HepG2 (cell line): ENCODE measurements around the gene AK6. TPM values are rescaled to one million over a fixed set of nuclear protein-coding genes. Genes with fewer than 3 reads are reported as not detected.

Source experiments
- GPN1 ChIP-seq: sonication (generic); formaldehyde crosslinking; IDR thresholded peaks from 2 replicates; pipeline ENCODE4 v1.5.1; 2020; ENCODE audit warnings: missing genetic modification reagents, borderline replicate concordance
- HNRNPLL ChIP-seq: fragments of 200-400 bp; formaldehyde crosslinking; IDR thresholded peaks from 2 replicates; pipeline ENCODE4 v1.6.1; 2017; ENCODE audit warnings: mild to moderate bottlenecking, low read depth, low read length; ENCODE audit not compliant: poor library complexity, severe bottlenecking
- HNRNPUL1 ChIP-seq: fragments of 200-400 bp; formaldehyde crosslinking; IDR thresholded peaks from 2 replicates; pipeline ENCODE4 v1.6.1; 2017; ENCODE audit warnings: low read depth, mild to moderate bottlenecking, low read length, moderate library complexity
- KDM4B ChIP-seq: sonication (generic); formaldehyde crosslinking; IDR thresholded peaks from 2 replicates; pipeline ENCODE4 v1.4.0; 2020; ENCODE audit warnings: missing genetic modification reagents
- KMT2B ChIP-seq: IDR thresholded peaks from 2 replicates; pipeline ENCODE4 v1.6.1; 2016; ENCODE audit warnings: missing genetic modification reagents, missing compliant biosample characterization
- MATR3 ChIP-seq: sonication (generic); formaldehyde crosslinking; IDR thresholded peaks from 2 replicates; pipeline ENCODE4 v1.4.0; 2020; ENCODE audit warnings: missing genetic modification reagents
- MTF2 ChIP-seq: sonication (generic); formaldehyde crosslinking; IDR thresholded peaks from 2 replicates; pipeline ENCODE4 v1.5.0; 2020; ENCODE audit warnings: missing genetic modification reagents, borderline replicate concordance
- NKX3-1 ChIP-seq: sonication (generic); formaldehyde crosslinking; IDR thresholded peaks from 2 replicates; pipeline ENCODE4 v1.5.0; 2020; ENCODE audit warnings: missing genetic modification reagents
- PAX8 ChIP-seq: sonication (generic); formaldehyde crosslinking; IDR thresholded peaks from 2 replicates; pipeline ENCODE4 v1.8.0; 2022; ENCODE audit warnings: mild to moderate bottlenecking, missing genetic modification reagents, borderline replicate concordance
- PLSCR1 ChIP-seq: sonication (generic); formaldehyde crosslinking; IDR thresholded peaks from 2 replicates; pipeline ENCODE4 v1.5.0; 2020; ENCODE audit warnings: missing genetic modification reagents, mild to moderate bottlenecking, borderline replicate concordance
- POGZ ChIP-seq: sonication (generic); formaldehyde crosslinking; IDR thresholded peaks from 2 replicates; pipeline ENCODE4 v1.4.0; 2020; ENCODE audit warnings: mild to moderate bottlenecking, missing genetic modification reagents
- RARA ChIP-seq: IDR thresholded peaks from 2 replicates; pipeline ENCODE4 v1.6.1; 2016; ENCODE audit warnings: missing genetic modification reagents, missing compliant biosample characterization
- RNF2 ChIP-seq: fragments of 450-650 bp; conservative IDR thresholded peaks from 2 replicates; pipeline ENCODE4 v1.6.1; 2016; ENCODE audit warnings: low read depth
- SP1 ChIP-seq, 2 experiments: fragments of 450-650 bp in 1 of 2; sonication (generic) in 1 of 2; formaldehyde crosslinking in 1 of 2; IDR thresholded peaks; 2 replicates each; pipeline versions ENCODE4 v1.4.0 to v1.6.1; 2016 to 2020; ENCODE audit warnings: missing genetic modification reagents in 1 of 2
- TBP ChIP-seq: sonication (generic); formaldehyde crosslinking; IDR thresholded peaks from 2 replicates; pipeline ENCODE4 v1.5.0; 2020; ENCODE audit warnings: missing genetic modification reagents
- ZBTB3 ChIP-seq: sonication (generic); formaldehyde crosslinking; IDR thresholded peaks from 2 replicates; pipeline ENCODE4 v1.4.0; 2020; ENCODE audit warnings: low read depth, mild to moderate bottlenecking, moderate library complexity, missing genetic modification reagents, borderline replicate concordance
- ZEB1 ChIP-seq: IDR thresholded peaks from 2 replicates; pipeline ENCODE4 v1.6.1; 2012; ENCODE audit warnings: mild to moderate bottlenecking, low read depth, inconsistent platforms; ENCODE audit not compliant: insufficient replicate concordance
- ZFP62 ChIP-seq: sonication (generic); formaldehyde crosslinking; IDR thresholded peaks from 2 replicates; pipeline ENCODE4 v1.4.0; 2020; ENCODE audit warnings: missing genetic modification reagents
- ZFP90 ChIP-seq: sonication (generic); formaldehyde crosslinking; IDR thresholded peaks from 2 replicates; pipeline ENCODE4 v1.8.0; 2022; ENCODE audit warnings: missing genetic modification reagents, mild to moderate bottlenecking, inconsistent platforms, borderline replicate concordance
- ZFP91 ChIP-seq: sonication (generic); formaldehyde crosslinking; IDR thresholded peaks from 2 replicates; pipeline ENCODE4 v1.9.0; 2022; ENCODE audit warnings: missing genetic modification reagents, mild to moderate bottlenecking, borderline replicate concordance
- ZIK1 ChIP-seq: sonication (generic); formaldehyde crosslinking; IDR thresholded peaks from 2 replicates; pipeline ENCODE4 v1.5.0; 2020; ENCODE audit warnings: mild to moderate bottlenecking, low read depth, missing genetic modification reagents, borderline replicate concordance
- ZNF3 ChIP-seq: IDR thresholded peaks from 2 replicates; pipeline ENCODE4 v1.7.0; 2017; ENCODE audit warnings: inconsistent platforms
- ZNF317 ChIP-seq: sonication (generic); formaldehyde crosslinking; IDR thresholded peaks from 2 replicates; pipeline ENCODE4 v1.5.0; 2020; ENCODE audit warnings: mild to moderate bottlenecking, missing genetic modification reagents
- ZNF354B ChIP-seq: sonication (generic); formaldehyde crosslinking; IDR thresholded peaks from 2 replicates; pipeline ENCODE4 v1.8.0; 2022; ENCODE audit warnings: mild to moderate bottlenecking, missing genetic modification reagents
- ZNF451 ChIP-seq: sonication (generic); formaldehyde crosslinking; IDR thresholded peaks from 2 replicates; pipeline ENCODE4 v1.5.0; 2020; ENCODE audit warnings: mild to moderate bottlenecking, missing genetic modification reagents
- ZNF460 ChIP-seq: sonication (generic); formaldehyde crosslinking; IDR thresholded peaks from 2 replicates; pipeline ENCODE4 v1.5.1; 2020; ENCODE audit warnings: missing genetic modification reagents, mild to moderate bottlenecking, borderline replicate concordance
- ZNF558 ChIP-seq: sonication (generic); formaldehyde crosslinking; IDR thresholded peaks from 2 replicates; pipeline ENCODE4 v1.9.0; 2022; ENCODE audit warnings: mild to moderate bottlenecking, missing genetic modification reagents, borderline replicate concordance
- ZNF788 ChIP-seq: sonication (generic); formaldehyde crosslinking; IDR thresholded peaks from 2 replicates; pipeline ENCODE4 v1.5.0; 2020; ENCODE audit warnings: mild to moderate bottlenecking, missing genetic modification reagents, borderline replicate concordance
- ZNF841 ChIP-seq: sonication (generic); formaldehyde crosslinking; IDR thresholded peaks from 2 replicates; pipeline ENCODE4 v1.8.1; 2023; ENCODE audit warnings: missing genetic modification reagents, borderline replicate concordance
- ZNF850 ChIP-seq: sonication (generic); formaldehyde crosslinking; conservative IDR thresholded peaks from 2 replicates; pipeline ENCODE4 v1.9.0; 2021; ENCODE audit warnings: mild to moderate bottlenecking, missing genetic modification reagents
- polyA plus RNA-seq, 8 experiments: library from polyadenylated mRNA; depleted of rRNA in 3 of 8; stranded (reverse) in 7 of 8; unstranded in 1 of 8; fragments of >200 nt; fragmentation: Illumina TruSeq in 4 of 8; extraction: Trizol in 4 of 8; gene quantifications; 2 replicates each; pipeline versions ENCODE4 v1.2.1 to v1.2.3, GENCODE V29; 2011 to 2016; ENCODE audit warnings: low read depth in 4 of 8, missing spikeins in 1 of 8, mixed read lengths in 1 of 8; ENCODE audit not compliant: insufficient read depth in 1 of 8
- total RNA-seq, 5 experiments: library from RNA; depleted of rRNA; stranded (reverse); fragments of >200 nt; fragmentation: Illumina TruSeq; extraction: Trizol; gene quantifications; 2 replicates each; pipeline ENCODE4 v1.2.3, GENCODE V29; 2016; ENCODE audit warnings: low read depth in 1 of 5

AK6 gene
- total and polyA plus RNA-seq, 2 of the 13 experiments (the other 11 are each of a cell fraction or from before 2014, with no cell fraction given), result 31.1 to 77.2 TPM

- TF ChIP-seq ZNF788 (no peak), GPN1 (CRISPR knock-in tag) (no peak), PLSCR1 (CRISPR knock-in tag) (no peak), ZEB1 (peak; percentile 98), ZFP90 (CRISPR knock-in tag) (peak; percentile 41; the same call in 1 of the 2 replicates), KMT2B (no peak), POGZ (CRISPR knock-in tag) (peak; percentile 84), ZNF3 (CRISPR knock-in tag) (no peak), KDM4B (CRISPR knock-in tag) (0 out of 2 replicates have a peak, but pooled peaks have one; percentile 28), SP1 (IDR thresholded peaks at IDR 0.05) (no peak), SP1 (CRISPR knock-in tag; IDR thresholded peaks at IDR 0.05) (no peak; the same call in 1 of the 2 replicates), ZNF460 (CRISPR knock-in tag) (peak; percentile 62; the same call in 1 of the 2 replicates), MTF2 (CRISPR knock-in tag) (no peak), RNF2 (peak; percentile 60; the same call in 1 of the 2 replicates), ZFP62 (CRISPR knock-in tag) (no peak), HNRNPUL1 (no peak), ZFP91 (CRISPR knock-in tag) (peak; percentile 74; the same call in 1 of the 2 replicates), NKX3-1 (CRISPR knock-in tag) (no peak), MATR3 (no peak), ZNF451 (CRISPR knock-in tag) (0 out of 2 replicates have a peak, but pooled peaks have one; percentile 71), ZBTB3 (no peak), HNRNPLL (peak; percentile 81), ZNF850 (CRISPR knock-in tag) (peak; percentile 88), ZNF558 (CRISPR knock-in tag) (peak; percentile 74; the same call in 1 of the 2 replicates), PAX8 (no peak), ZNF354B (CRISPR knock-in tag) (no peak), TBP (CRISPR knock-in tag) (no peak), RARA (CRISPR knock-in tag) (no peak; the same call in 1 of the 2 replicates), ZNF841 (CRISPR knock-in tag) (no peak), ZNF317 (no peak), ZIK1 (CRISPR knock-in tag) (no peak)
These were observed 45.7 kb upstream of the AK6 start, which contains the start of gene MARVELD2 (continued) for GRCh38 chr5:69414885-69415583.
